CD8-positive, alpha-beta memory T cell (primary cell): ENCODE data around the gene CTNND2. TPM values are rescaled to one million over a fixed set of nuclear protein-coding genes. Genes with fewer than 3 reads are reported as not detected.

Experiments used
- CTCF ChIA-PET: fragments of 350-600 bp; sonication (Branson Sonifier 250); formaldehyde crosslinking; loops from one replicate; lab custom pipeline; 2021; ENCODE audit warnings: antibody characterized with exemption; lab: Charles Lee
- POLR2A ChIA-PET: fragments of 350-600 bp; sonication (Branson Sonifier 250); formaldehyde crosslinking; loops from one replicate; lab custom pipeline; 2021; ENCODE audit warnings: antibody characterized with exemption; lab: Charles Lee
- DNase-seq, 5 donors: peaks; one replicate each; pipeline versions ENCODE4 v3.0.0 to v3.0.0-alpha.2; 2020 to 2022; ENCODE audit warnings: mixed read lengths in 1 of 5
- H3K27ac ChIP-seq: one replicate; pipeline ENCODE4 v1.7.0; 2013; ENCODE audit warnings: low read depth, mild to moderate bottlenecking, low read length, moderate library complexity
- H3K27me3 ChIP-seq: 2 replicates; pipeline ENCODE4 v1.7.0; 2013; ENCODE audit warnings: low read length, mild to moderate bottlenecking; ENCODE audit not compliant: insufficient read depth, poor library complexity, severe bottlenecking
- H3K36me3 ChIP-seq: 2 replicates; pipeline ENCODE4 v1.7.0; 2013; ENCODE audit warnings: mild to moderate bottlenecking, low read length, moderate library complexity; ENCODE audit not compliant: insufficient read depth
- H3K4me1 ChIP-seq: 2 replicates; pipeline ENCODE4 v1.7.0; 2013; ENCODE audit warnings: mild to moderate bottlenecking, low read length, moderate library complexity; ENCODE audit not compliant: insufficient read depth
- H3K4me3 ChIP-seq: 2 replicates; pipeline ENCODE4 v1.7.0; 2013; ENCODE audit warnings: mild to moderate bottlenecking, low read length
- H3K9me3 ChIP-seq: 2 replicates; pipeline ENCODE4 v1.7.0; 2013; ENCODE audit warnings: mild to moderate bottlenecking, low read length
- H3K27ac Mint-ChIP-seq, 8 donors: one replicate each; pipeline ENCODE4 v1.8.0; 2020 to 2021; ENCODE audit warnings: mixed read lengths in 8 of 8, mild to moderate bottlenecking in 6 of 8, inconsistent platforms in 3 of 8, moderate library complexity in 3 of 8
- H3K27me3 Mint-ChIP-seq, 2 donors: one replicate each; pipeline ENCODE4 v1.8.0; 2020 to 2021; ENCODE audit warnings: mixed read lengths in 2 of 2, mild to moderate bottlenecking in 1 of 2, moderate library complexity in 1 of 2
- H3K36me3 Mint-ChIP-seq, 3 donors: one replicate each; pipeline ENCODE4 v1.8.0; 2020 to 2021; ENCODE audit warnings: mixed read lengths in 3 of 3, inconsistent platforms in 1 of 3, mild to moderate bottlenecking in 1 of 3
- H3K4me1 Mint-ChIP-seq, 3 donors: one replicate each; pipeline ENCODE4 v1.8.0; 2020 to 2021; ENCODE audit warnings: mixed read lengths in 3 of 3, inconsistent platforms in 1 of 3, mild to moderate bottlenecking in 1 of 3
- H3K4me3 Mint-ChIP-seq, 7 donors: one replicate each; pipeline ENCODE4 v1.8.0; 2020 to 2021; ENCODE audit warnings: mixed read lengths in 7 of 7, mild to moderate bottlenecking in 6 of 7, moderate library complexity in 4 of 7, inconsistent platforms in 2 of 7
- H3K9me3 Mint-ChIP-seq, 5 donors: one replicate each; pipeline ENCODE4 v1.8.0; 2020 to 2022; ENCODE audit warnings: mixed read lengths in 5 of 5, mild to moderate bottlenecking in 3 of 5, moderate library complexity in 2 of 5, inconsistent platforms in 1 of 5
- polyA plus RNA-seq: library from polyadenylated mRNA; unstranded; fragments of 300-500 nt; fragmentation: Illumina TruSeq; gene quantifications from one replicate; pipeline ENCODE4 v1.2.3, GENCODE V29; 2021
- total RNA-seq, 2 experiments: library from RNA; stranded (reverse); gene quantifications; one replicate each; pipeline ENCODE4 v1.2.3, GENCODE V29; 2021

Gene CTNND2
- total and polyA plus RNA-seq, 3 experiments from 2014 or later: not detected

DNA sequence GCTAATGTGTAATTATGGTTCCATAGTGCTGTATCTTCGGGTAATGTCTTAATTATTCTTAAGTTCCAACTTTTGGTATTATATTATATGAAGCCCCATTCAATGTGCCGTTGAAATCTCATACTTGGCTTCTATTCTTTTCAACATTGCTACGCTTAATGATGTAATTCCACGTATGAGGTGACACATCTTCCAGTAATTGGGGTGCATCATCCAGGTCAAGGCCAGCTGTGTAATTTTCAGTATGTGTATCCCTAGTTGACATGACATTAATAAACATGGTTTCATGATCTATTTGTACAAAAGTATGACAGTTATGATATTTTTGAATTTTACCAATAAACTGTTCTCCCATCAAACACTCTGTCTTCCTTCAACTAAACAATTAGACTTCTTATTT, 546.3 kb downstream of the CTNND2 start:
- ChIA-PET CTCF (no interaction called here), POLR2A (no interaction called here)
- Mint-ChIP-seq H3K4me1 (no peaks in the 10 kb centered on the region), H3K9me3 (peaks cover 0 to 13% (median 0%) of the 10 kb centered on the region in 5 donors), H3K36me3 (no peaks in the 10 kb centered on the region), H3K27ac (no peak overlapping the region), H3K4me3 (no peak overlapping the region), H3K27me3 (no peaks in the 10 kb centered on the region)
- H3K4me1 ChIP-seq: no peaks in the 10 kb centered on the region
- DNase-seq: no peak
- no peak overlapping the region for H3K4me3 ChIP-seq
- H3K9me3 ChIP-seq: no peaks in the 10 kb centered on the region
- no peaks in the 10 kb centered on the region for H3K36me3 ChIP-seq
- no peak overlapping the region for H3K27ac ChIP-seq
- no peaks in the 10 kb centered on the region for H3K27me3 ChIP-seq

DNA sequence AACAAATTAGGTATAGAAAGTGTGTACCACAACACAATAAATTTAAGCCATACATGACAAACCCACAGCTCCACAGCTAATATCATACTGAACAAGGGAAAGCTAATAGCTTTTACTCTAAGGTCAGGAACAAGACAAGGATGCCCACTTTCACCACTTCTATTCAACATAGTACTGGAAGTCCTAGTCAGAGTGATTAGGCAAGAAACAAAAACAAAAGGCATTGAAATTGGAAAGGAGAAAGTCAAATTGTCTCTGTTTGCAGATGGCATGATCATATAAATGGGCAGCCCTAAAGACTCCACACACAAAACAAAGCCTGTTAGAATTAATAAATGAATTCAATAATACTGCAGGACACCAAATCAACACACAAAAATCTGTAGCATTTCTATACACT, 548.8 kb downstream of the CTNND2 start:
- CTCF ChIA-PET: interaction anchor here (0.7 kb wide), 1 partner anchor 8 kb away, joined by 3 read pairs; no protein-coding TSS in a partner anchor
- H3K4me1 Mint-ChIP-seq: no peaks in the 10 kb centered on the region
- POLR2A ChIA-PET: no interaction called here

DNA sequence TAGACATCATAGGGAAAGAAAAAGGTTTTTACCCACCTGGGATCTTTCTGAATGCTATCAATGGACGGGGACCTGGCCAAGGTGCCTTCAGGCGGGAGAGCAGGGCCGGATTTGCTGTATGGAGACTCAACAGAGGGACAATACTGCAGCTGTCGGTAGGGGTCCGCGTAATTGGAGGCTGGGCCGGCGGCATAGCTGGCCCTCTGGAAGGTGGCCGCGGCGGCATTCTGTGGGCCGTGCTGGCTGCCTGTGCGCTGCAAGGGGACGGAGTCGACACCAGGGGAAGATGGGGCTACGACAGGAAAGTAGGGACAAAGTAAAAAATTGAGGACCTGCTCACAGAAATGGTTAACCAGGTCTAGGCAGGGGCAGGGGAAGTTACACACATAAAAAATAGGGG, 557.9 kb downstream of the CTNND2 start:
- Mint-ChIP-seq H3K27ac (no peak overlapping the region), H3K9me3 (peaks cover 0 to 8% (median 2%) of the 10 kb centered on the region in 5 donors), H3K4me3 (no peak overlapping the region), H3K36me3 (no peaks in the 10 kb centered on the region), H3K4me1 (no peaks in the 10 kb centered on the region), H3K27me3 (no peaks in the 10 kb centered on the region)
- no peak overlapping the region for H3K4me3 ChIP-seq
- ChIA-PET CTCF (no interaction called here), POLR2A (no interaction called here)
- no peaks in the 10 kb centered on the region for H3K4me1 ChIP-seq
- no peaks in the 10 kb centered on the region for H3K36me3 ChIP-seq
- no peak overlapping the region for H3K27ac ChIP-seq
- no peaks in the 10 kb centered on the region for H3K27me3 ChIP-seq
- no peak for DNase-seq
- H3K9me3 ChIP-seq: no peaks in the 10 kb centered on the region

More for the DNA sequence above, 548.8 kb downstream of the CTNND2 start:
- Mint-ChIP-seq H3K27me3 (no peaks in the 10 kb centered on the region), H3K36me3 (no peaks in the 10 kb centered on the region), H3K27ac (no peak overlapping the region), H3K4me3 (no peak overlapping the region), H3K9me3 (peaks cover 0 to 13% (median 0%) of the 10 kb centered on the region in 5 donors)
- DNase-seq: no peak
- H3K9me3 ChIP-seq: no peaks in the 10 kb centered on the region
- H3K27me3 ChIP-seq: no peaks in the 10 kb centered on the region
- H3K36me3 ChIP-seq: no peaks in the 10 kb centered on the region
- H3K4me3 ChIP-seq: no peak overlapping the region
- no peaks in the 10 kb centered on the region for H3K4me1 ChIP-seq
- H3K27ac ChIP-seq: no peak overlapping the region

DNA sequence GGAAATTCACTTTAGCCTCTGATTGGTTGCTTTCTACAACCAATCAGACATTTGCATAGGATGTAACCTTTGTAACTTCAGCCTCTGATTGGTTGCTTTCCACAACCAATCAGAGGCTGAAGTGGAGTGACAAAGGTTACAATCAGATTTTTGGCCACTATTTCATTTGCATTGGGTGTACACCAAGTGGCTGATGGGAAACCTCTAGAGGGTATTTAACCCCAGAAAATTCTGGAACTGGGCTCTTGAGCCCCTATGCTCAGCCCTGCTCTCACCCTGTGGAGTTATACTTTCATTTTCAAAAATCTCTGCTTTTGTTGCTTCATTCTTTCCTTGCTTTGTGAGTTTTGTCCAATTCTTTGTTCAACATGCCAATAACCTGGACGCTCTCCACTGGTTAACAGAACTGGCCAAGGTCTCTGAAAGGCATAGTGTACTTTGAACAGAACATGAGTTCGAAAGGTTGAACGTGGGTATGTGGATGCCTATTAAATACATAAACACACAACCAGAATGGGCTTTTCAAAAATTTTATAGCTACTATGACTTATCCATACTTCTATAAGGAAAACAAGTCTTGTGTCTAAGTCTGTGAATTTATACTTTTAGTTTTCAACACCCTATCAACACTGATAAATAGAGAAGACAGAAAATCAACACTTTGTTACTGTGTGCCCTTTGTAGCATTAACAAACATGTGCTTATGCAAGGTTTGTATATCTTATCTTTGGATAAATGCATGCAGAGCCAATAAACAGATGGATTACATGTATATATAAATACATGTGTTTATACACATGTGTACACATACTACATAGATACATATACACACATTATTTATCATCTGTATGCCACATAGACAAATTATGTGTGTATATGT, 568.1 kb downstream of the CTNND2 start:
- Histone ChIP-seq H3K27ac (no peak overlapping the region), H3K4me3 (no peak overlapping the region), H3K36me3 (no peaks in the 10 kb centered on the region), H3K9me3 (no peaks in the 10 kb centered on the region), H3K27me3 (no peaks in the 10 kb centered on the region), H3K4me1 (no peaks in the 10 kb centered on the region)
- H3K27ac Mint-ChIP-seq: no peak overlapping the region
- no peaks in the 10 kb centered on the region for H3K36me3 Mint-ChIP-seq
- H3K4me1 Mint-ChIP-seq: no peaks in the 10 kb centered on the region
- ChIA-PET CTCF (no interaction called here), POLR2A (no interaction called here)
- H3K4me3 Mint-ChIP-seq: no peak overlapping the region
- DNase-seq: no peak
- peaks cover 0 to 7% (median 2%) of the 10 kb centered on the region in 5 donors for H3K9me3 Mint-ChIP-seq
- no peaks in the 10 kb centered on the region for H3K27me3 Mint-ChIP-seq

DNA sequence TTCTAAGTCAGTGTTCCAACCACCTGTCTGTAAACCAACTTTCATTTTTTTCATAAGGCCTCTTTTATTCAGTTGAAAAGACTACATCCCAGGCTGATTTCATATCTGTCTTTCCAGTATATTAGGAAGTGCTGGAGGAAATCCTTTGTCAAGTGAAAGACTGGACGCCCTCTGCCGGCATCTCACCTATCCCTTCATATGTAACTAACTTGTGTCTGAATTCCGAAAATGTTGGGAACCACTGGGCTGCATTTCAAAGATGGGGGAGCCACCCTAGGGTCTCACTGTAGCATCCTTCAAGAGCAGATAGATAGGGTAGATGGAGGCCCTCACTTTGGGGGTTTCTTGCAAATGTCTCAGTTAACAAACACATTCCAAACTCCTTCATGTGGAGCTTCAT, 569.8 kb downstream of the CTNND2 start:
- POLR2A ChIA-PET: no interaction called here
- no peaks in the 10 kb centered on the region for H3K36me3 Mint-ChIP-seq
- CTCF ChIA-PET: no interaction called here
- Histone ChIP-seq H3K4me1 (no peaks in the 10 kb centered on the region), H3K9me3 (no peaks in the 10 kb centered on the region), H3K4me3 (no peak overlapping the region), H3K36me3 (no peaks in the 10 kb centered on the region), H3K27ac (no peak overlapping the region), H3K27me3 (no peaks in the 10 kb centered on the region)
- no peak for DNase-seq
- H3K4me1 Mint-ChIP-seq: no peaks in the 10 kb centered on the region
- H3K27me3 Mint-ChIP-seq: no peaks in the 10 kb centered on the region
- H3K9me3 Mint-ChIP-seq: peaks cover 0 to 5% (median 2%) of the 10 kb centered on the region in 5 donors
- no peak overlapping the region for H3K27ac Mint-ChIP-seq
- no peak overlapping the region for H3K4me3 Mint-ChIP-seq

DNA sequence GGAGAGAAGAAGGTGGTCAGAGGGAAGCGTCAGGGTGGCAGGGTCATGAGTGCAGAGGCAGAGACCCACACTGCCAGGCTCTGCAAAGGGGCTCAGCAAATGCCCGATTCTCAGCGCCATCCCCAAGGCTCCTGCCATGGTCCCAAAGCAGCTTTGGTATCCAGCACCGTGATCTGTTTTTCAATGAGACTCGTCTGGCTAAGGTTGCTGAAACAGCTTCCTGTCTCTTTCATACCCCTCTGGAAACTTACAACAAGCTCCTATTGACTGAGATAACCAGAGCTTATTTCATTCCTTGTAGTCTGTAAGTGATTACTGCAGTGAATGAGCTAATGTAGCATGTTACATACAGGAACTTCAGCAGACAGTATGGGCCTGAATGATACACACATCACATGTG, 574.6 kb downstream of the CTNND2 start:
- H3K9me3 Mint-ChIP-seq: peaks cover 0 to 5% (median 0%) of the 10 kb centered on the region in 5 donors
- peaks cover 0 to 1% of the 10 kb centered on the region in 2 donors for H3K27me3 Mint-ChIP-seq
- H3K9me3 ChIP-seq: no peaks in the 10 kb centered on the region
- no peak overlapping the region for H3K4me3 ChIP-seq
- H3K4me3 Mint-ChIP-seq: no peak overlapping the region
- no peaks in the 10 kb centered on the region for H3K36me3 Mint-ChIP-seq
- ChIA-PET POLR2A (no interaction called here), CTCF (no interaction called here)
- no peaks in the 10 kb centered on the region for H3K36me3 ChIP-seq
- H3K27ac Mint-ChIP-seq: no peak overlapping the region
- H3K4me1 Mint-ChIP-seq: no peaks in the 10 kb centered on the region
- H3K4me1 ChIP-seq: no peaks in the 10 kb centered on the region
- no peaks in the 10 kb centered on the region for H3K27me3 ChIP-seq
- no peak for DNase-seq
- no peak overlapping the region for H3K27ac ChIP-seq

DNA sequence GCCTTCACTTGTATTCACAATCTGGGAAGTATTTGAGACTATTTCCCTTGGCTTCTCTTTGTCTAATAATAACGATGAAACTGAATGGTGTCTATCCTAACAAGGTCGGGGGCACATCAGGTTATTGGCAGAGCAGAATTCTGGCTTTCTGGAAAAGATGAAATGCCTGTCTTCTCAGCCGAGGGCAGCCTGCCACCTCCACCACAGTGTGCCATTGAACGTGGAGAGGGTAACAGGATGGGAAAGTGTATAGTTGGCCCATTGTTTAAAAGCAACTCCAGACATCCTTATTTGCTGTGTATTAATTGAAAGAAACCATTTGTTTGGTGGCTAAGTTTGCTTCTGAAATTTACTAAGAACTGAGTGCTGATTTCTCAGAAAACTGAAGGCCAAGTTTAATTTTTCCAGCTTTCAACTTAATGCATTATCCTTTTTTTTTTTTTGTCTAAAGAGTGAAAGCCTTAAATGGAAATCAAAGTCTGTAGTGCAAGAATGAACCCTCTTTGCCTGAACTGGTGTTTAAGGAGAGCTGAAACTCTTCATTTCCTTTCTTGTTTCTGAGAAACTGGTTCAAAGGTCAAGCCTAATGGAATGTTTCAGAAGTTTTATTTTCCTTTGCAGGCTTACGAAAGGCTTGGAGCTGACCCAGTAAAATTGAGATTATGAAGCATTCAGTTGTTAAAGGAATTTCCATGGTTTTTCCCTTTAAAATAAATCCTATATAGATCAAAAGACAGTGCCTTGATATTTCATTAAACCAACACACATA, 579.5 kb downstream of the CTNND2 start:
- Mint-ChIP-seq H3K27me3 (peaks cover 0 to 1% of the 10 kb centered on the region in 2 donors), H3K27ac (no peak overlapping the region), H3K4me1 (no peaks in the 10 kb centered on the region), H3K36me3 (peaks cover 0 to 4% (median 0%) of the 10 kb centered on the region in 3 donors), H3K4me3 (no peak overlapping the region), H3K9me3 (peaks cover 0 to 2% (median 0%) of the 10 kb centered on the region in 5 donors)
- ChIA-PET POLR2A (no interaction called here), CTCF (no interaction called here)
- Histone ChIP-seq H3K4me1 (no peaks in the 10 kb centered on the region), H3K36me3 (no peaks in the 10 kb centered on the region), H3K4me3 (no peak overlapping the region), H3K9me3 (no peaks in the 10 kb centered on the region), H3K27me3 (no peaks in the 10 kb centered on the region), H3K27ac (no peak overlapping the region)
- DNase-seq: no peak

DNA sequence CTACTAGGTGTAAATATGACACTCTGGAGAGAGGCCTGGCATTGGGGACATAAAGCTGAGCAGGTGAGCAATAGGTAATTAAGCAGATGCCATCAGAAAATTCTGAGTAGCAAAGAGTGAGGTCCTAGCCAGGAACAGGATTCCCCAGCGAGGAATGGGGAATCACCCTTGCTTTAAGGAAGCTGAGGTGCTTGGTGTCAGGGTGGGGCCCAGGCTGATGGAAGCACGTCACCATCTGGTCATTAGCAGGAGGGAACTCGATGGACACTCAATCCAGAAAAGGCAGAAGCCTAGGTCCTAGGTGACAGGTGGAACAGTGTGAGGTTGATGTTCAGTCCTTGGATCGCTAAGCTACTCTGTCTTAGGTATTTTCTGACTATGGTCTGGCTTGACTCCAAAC, 580.5 kb downstream of the CTNND2 start:
- H3K4me1 ChIP-seq: no peaks in the 10 kb centered on the region
- Mint-ChIP-seq H3K4me1 (no peaks in the 10 kb centered on the region), H3K36me3 (peaks cover 0 to 4% (median 0%) of the 10 kb centered on the region in 3 donors), H3K27ac (peak overlapping the region in 1 of 8 donors; percentile 72), H3K27me3 (peaks cover 0 to 1% of the 10 kb centered on the region in 2 donors), H3K9me3 (peaks cover 0 to 2% (median 0%) of the 10 kb centered on the region in 5 donors), H3K4me3 (no peak overlapping the region)
- no peaks in the 10 kb centered on the region for H3K36me3 ChIP-seq
- H3K4me3 ChIP-seq: no peak overlapping the region
- ChIA-PET CTCF (no interaction called here), POLR2A (no interaction called here)
- no peaks in the 10 kb centered on the region for H3K9me3 ChIP-seq
- H3K27me3 ChIP-seq: no peaks in the 10 kb centered on the region
- no peak overlapping the region for H3K27ac ChIP-seq
- no peak for DNase-seq
